Measurements from ENCODE around the gene HNRNPDL. TPM values are rescaled to one million over a fixed set of nuclear protein-coding genes. Genes with fewer than 3 reads are reported as not detected.
A peak's percentile ranks its signal among the peaks of the same experiment; 100 is the strongest.

HNRNPDL gene
- total RNA-seq (2021) (346 to 361 TPM (median 359 TPM) in 3 replicates), Bru-seq, nascent RNA (percentile 100 among the genes with signal in this experiment)
- long read RNA-seq, experiment 1, transcript HNRNPDL-201 (8 exons, 3,781 nt) = major isoform, 737 of 1,051 reads
- long read RNA-seq, experiment 1, transcript HNRNPDL-202 (9 exons, 1,402 nt) = minor isoform, 70 of 1,051 reads
- long read RNA-seq, experiment 1, transcript HNRNPDL-207 (7 exons, 3,968 nt) = minor isoform, 11 of 1,051 reads
- long read RNA-seq, experiment 1, transcript HNRNPDL-204 (7 exons, 2,404 nt) = minor isoform, 59 of 1,051 reads
- long read RNA-seq, experiment 1, partial matches to known transcripts = 118 of 1,051 reads
- long read RNA-seq, experiment 1, other reads (novel, unspliced or antisense) = 51 of 1,051 reads
- long read RNA-seq, experiment 2, transcript HNRNPDL-201 (8 exons, 3,781 nt) = major isoform, 250 of 476 reads
- long read RNA-seq, experiment 2, transcript HNRNPDL-202 (9 exons, 1,402 nt) = minor isoform, 30 of 476 reads
- long read RNA-seq, experiment 2, transcript HNRNPDL-207 (7 exons, 3,968 nt) = minor isoform, 7 of 476 reads
- long read RNA-seq, experiment 2, transcript HNRNPDL-204 (7 exons, 2,404 nt) = minor isoform, 9 of 476 reads
- long read RNA-seq, experiment 2, partial matches to known transcripts = 84 of 476 reads
- long read RNA-seq, experiment 2, other reads (novel, unspliced or antisense) = 94 of 476 reads
- long read RNA-seq, experiment 3, transcript HNRNPDL-201 (8 exons, 3,781 nt) = major isoform, 1,761 of 2,031 reads
- long read RNA-seq, experiment 3, transcript HNRNPDL-207 (7 exons, 3,968 nt) = minor isoform, 12 of 2,031 reads
- long read RNA-seq, experiment 3, transcript HNRNPDL-202 (9 exons, 1,402 nt) = minor isoform, 64 of 2,031 reads
- long read RNA-seq, experiment 3, transcript HNRNPDL-204 (7 exons, 2,404 nt) = minor isoform, 39 of 2,031 reads
- long read RNA-seq, experiment 3, partial matches to known transcripts = 56 of 2,031 reads
- long read RNA-seq, experiment 3, other reads (novel, unspliced or antisense) = 98 of 2,031 reads

DNA sequence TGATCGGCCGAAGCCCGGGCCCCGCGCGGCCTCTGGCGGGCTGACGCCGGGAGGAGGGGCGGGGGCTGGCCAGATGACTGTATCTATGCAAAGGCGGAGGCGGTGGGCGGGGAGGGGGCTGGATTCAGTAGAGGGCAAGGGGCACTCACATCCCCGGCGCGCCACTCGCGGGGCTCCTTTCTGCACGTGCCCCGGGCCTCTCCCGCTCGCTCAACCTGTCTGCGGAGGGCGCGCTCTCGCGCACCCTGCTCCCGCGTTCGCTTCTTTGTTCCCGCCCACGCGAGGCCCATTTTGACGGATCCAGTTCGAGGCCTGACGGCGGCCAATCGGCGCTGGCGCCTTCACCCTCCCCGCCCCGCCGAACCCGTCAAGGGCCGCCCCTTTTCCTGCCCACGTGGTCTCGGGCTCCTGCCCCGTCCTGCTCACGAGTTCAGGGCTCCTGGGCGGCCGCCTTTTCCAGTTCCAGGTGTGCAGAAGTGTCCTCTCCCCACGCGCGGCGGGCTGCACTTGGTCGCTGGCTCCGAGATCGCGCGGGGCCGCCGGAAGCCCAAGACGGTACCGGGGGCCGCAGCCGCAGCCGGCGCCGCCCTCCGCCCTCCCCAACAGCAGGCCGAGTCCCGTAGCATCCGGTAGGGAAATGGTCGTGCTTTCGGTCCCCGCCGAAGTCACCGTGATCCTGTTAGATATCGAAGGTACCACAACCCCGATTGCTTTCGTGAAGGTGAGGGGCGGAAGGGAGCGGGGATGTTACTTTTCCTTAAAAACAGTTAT, at the start of gene HNRNPDL, which contains the start of gene ENOPH1:
HNRNPDL (minus strand) TSS at position 270 of the 771 bp plus-strand sequence. CDS start 772 bp downstream, outside the sequence.
ENOPH1 (plus strand) TSS at position 398 of the 771 bp plus-strand sequence; CDS start at position 638, 240 bp downstream.
- H3K4me1 Mint-ChIP-seq = peaks cover 50% of the 10 kb centered on the region
- ATAC-seq (peak; percentile 79), DNase-seq (ENCODE audit: low spot score) (peak; percentile 95)
- H3K27ac Mint-ChIP-seq = peak within 1 kb of the TSS; percentile 100
- H3K4me3 Mint-ChIP-seq = peak within 1 kb of the TSS; percentile 100
- H3K9me3 Mint-ChIP-seq = no peaks in the 10 kb centered on the region
- ChIA-PET POLR2A (interaction anchor here (1.0 to 2.6 kb wide), 5 partner anchors 8 to 58 kb away, joined by 3 to 68 read pairs (median 12); partner anchors contain the start of gene HNRNPD), CTCF (interaction anchor here (0.8 kb wide), 1 partner anchor 32 kb away, joined by 4 read pairs; no protein-coding TSS in a partner anchor)
- no peaks in the 10 kb centered on the region; the same call in 1 of the 2 replicates for H3K27me3 Mint-ChIP-seq (ENCODE audit: low read depth)
- peaks cover 55% of the 10 kb centered on the region for H3K36me3 Mint-ChIP-seq
- no peak for TF ChIP-seq JUN (CRISPR knock-in tag; IDR thresholded peaks at IDR 0.05)
- TF ChIP-seq E2F5 (CRISPR knock-in tag; IDR thresholded peaks at IDR 0.05) = peak; percentile 62
- peak; percentile 78 for TF ChIP-seq FOXK1 (CRISPR knock-in tag; IDR thresholded peaks at IDR 0.05)
- TF ChIP-seq, protein P1, sequence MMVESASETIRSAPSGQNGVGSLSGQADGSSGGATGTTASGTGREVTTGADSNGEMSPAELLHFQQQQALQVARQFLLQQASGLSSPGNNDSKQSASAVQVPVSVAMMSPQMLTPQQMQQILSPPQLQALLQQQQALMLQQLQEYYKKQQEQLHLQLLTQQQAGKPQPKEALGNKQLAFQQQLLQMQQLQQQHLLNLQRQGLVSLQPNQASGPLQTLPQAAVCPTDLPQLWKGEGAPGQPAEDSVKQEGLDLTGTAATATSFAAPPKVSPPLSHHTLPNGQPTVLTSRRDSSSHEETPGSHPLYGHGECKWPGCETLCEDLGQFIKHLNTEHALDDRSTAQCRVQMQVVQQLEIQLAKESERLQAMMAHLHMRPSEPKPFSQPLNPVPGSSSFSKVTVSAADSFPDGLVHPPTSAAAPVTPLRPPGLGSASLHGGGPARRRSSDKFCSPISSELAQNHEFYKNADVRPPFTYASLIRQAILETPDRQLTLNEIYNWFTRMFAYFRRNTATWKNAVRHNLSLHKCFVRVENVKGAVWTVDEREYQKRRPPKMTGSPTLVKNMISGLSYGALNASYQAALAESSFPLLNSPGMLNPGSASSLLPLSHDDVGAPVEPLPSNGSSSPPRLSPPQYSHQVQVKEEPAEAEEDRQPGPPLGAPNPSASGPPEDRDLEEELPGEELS (CRISPR knock-in tag; IDR thresholded peaks at IDR 0.05) = peak; percentile 21; the same call in 1 of the 2 replicates
- TF ChIP-seq, protein P2, sequence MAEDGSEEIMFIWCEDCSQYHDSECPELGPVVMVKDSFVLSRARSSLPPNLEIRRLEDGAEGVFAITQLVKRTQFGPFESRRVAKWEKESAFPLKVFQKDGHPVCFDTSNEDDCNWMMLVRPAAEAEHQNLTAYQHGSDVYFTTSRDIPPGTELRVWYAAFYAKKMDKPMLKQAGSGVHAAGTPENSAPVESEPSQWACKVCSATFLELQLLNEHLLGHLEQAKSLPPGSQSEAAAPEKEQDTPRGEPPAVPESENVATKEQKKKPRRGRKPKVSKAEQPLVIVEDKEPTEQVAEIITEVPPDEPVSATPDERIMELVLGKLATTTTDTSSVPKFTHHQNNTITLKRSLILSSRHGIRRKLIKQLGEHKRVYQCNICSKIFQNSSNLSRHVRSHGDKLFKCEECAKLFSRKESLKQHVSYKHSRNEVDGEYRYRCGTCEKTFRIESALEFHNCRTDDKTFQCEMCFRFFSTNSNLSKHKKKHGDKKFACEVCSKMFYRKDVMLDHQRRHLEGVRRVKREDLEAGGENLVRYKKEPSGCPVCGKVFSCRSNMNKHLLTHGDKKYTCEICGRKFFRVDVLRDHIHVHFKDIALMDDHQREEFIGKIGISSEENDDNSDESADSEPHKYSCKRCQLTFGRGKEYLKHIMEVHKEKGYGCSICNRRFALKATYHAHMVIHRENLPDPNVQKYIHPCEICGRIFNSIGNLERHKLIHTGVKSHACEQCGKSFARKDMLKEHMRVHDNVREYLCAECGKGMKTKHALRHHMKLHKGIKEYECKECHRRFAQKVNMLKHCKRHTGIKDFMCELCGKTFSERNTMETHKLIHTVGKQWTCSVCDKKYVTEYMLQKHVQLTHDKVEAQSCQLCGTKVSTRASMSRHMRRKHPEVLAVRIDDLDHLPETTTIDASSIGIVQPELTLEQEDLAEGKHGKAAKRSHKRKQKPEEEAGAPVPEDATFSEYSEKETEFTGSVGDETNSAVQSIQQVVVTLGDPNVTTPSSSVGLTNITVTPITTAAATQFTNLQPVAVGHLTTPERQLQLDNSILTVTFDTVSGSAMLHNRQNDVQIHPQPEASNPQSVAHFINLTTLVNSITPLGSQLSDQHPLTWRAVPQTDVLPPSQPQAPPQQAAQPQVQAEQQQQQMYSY (CRISPR knock-in tag; IDR thresholded peaks at IDR 0.05) = no peak; the same call in 1 of the 2 replicates
- no peak for TF ChIP-seq GRHL2 (CRISPR knock-in tag; IDR thresholded peaks at IDR 0.05; ENCODE audit: insufficient replicate concordance, severe bottlenecking)
- TF ChIP-seq NFATC4 (CRISPR knock-in tag; IDR thresholded peaks at IDR 0.05) = peak; percentile 44; the same call in 1 of the 2 replicates
- no peak; the same call in 1 of the 2 replicates for TF ChIP-seq E2F1 (CRISPR knock-in tag; IDR thresholded peaks at IDR 0.05)
- TF ChIP-seq USF1 (CRISPR knock-in tag; IDR thresholded peaks at IDR 0.05) = peak; percentile 95
- peak; percentile 19 for TF ChIP-seq CREM (CRISPR knock-in tag; IDR thresholded peaks at IDR 0.05)
- TF ChIP-seq HMGXB4 (CRISPR knock-in tag; IDR thresholded peaks at IDR 0.05) = no peak; the same call in 1 of the 2 replicates
- TF ChIP-seq MXD4 (CRISPR knock-in tag; IDR thresholded peaks at IDR 0.05; ENCODE audit: borderline replicate concordance) = no peak
- TF ChIP-seq, protein P3, sequence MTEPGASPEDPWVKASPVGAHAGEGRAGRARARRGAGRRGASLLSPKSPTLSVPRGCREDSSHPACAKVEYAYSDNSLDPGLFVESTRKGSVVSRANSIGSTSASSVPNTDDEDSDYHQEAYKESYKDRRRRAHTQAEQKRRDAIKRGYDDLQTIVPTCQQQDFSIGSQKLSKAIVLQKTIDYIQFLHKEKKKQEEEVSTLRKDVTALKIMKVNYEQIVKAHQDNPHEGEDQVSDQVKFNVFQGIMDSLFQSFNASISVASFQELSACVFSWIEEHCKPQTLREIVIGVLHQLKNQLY (CRISPR knock-in tag; IDR thresholded peaks at IDR 0.05) = no peak
- TF ChIP-seq MYBL2 (CRISPR knock-in tag; IDR thresholded peaks at IDR 0.05) = peak; percentile 87; the same call in 1 of the 2 replicates
- no peak for TF ChIP-seq NFE2L1 (CRISPR knock-in tag; IDR thresholded peaks at IDR 0.05)
- TF ChIP-seq JAZF1 (CRISPR knock-in tag; IDR thresholded peaks at IDR 0.05) = no peak
- TF ChIP-seq AR (CRISPR knock-in tag; IDR thresholded peaks at IDR 0.05) = 0 out of 2 replicates have a peak, but pooled peaks have one; percentile 11

All from WTC11 (cell line).